T-helper 9 cell (primary cell): ENCODE data around the gene NLE1.
"Not testable (repeated sequence)": the region's sequence is repeated elsewhere in the genome, so short reads cannot be mapped to it uniquely, and the experiment has no call there.

Source experiments
- DNase-seq: peaks from one replicate; pipeline ENCODE4 v3.0.0-alpha.2; 2020

Gene NLE1

DNA sequence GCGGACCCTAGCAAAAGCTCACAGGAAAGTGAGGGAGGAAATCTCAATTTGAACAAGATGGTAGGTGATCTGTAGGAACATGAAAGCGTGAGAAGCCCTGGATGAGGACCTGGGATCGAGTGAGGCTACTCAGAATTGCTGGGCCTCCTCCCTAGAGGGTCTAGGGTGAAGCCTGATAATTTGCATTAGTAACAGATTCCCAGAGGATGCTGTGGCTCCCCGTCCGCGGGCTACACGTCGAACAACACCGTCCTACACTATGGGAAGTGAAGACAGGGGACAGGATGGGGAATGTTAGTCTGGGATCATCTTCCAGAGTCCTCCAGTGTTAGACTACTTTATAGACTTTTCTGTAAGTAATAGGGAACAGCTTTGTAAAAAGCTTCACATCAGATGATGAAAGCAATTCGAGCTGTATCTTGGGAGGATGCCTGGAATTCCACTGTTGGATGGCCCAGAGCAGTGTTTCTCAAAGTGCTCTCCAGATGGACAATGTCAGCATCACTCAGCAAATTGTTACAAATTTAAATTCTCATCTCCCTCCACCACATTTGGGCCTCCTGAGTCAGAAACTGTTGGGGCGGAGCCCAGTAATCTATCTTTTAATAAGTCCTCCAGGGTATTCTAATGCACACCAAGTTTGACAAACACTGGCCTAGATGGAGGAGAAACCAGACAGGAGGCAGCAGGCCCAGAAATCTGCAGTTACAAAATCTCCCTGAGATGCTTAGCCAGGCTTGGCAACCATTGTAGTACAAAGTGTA is 14.2 kb downstream of the NLE1 start:
- no peak for DNase-seq

DNA sequence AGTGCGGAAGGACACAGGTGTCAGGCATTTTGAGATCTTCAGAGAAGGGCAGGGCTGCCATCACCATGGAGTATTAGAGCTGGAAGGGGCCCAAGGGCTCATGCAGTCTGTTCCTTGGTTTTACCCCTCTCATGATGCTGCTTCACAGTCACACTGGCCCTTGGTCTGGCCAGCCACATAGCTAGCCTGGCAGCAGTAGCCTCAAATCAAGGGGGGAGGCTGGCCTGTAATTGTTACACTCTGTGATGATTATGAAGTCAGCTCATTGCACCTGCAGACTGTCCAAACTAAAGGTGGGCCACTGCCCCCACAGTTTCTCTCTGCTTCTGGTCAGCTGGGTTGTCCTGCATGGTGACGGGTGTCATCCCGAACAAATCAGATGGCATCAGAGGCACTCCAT is 20.8 kb downstream of the NLE1 start, which contains the start of gene FNDC8:
Gene FNDC8 (plus strand): TSS at position 301 of the 400 bp plus-strand sequence. CDS start 79 bp downstream, at position 380.
- no peak for DNase-seq

DNA sequence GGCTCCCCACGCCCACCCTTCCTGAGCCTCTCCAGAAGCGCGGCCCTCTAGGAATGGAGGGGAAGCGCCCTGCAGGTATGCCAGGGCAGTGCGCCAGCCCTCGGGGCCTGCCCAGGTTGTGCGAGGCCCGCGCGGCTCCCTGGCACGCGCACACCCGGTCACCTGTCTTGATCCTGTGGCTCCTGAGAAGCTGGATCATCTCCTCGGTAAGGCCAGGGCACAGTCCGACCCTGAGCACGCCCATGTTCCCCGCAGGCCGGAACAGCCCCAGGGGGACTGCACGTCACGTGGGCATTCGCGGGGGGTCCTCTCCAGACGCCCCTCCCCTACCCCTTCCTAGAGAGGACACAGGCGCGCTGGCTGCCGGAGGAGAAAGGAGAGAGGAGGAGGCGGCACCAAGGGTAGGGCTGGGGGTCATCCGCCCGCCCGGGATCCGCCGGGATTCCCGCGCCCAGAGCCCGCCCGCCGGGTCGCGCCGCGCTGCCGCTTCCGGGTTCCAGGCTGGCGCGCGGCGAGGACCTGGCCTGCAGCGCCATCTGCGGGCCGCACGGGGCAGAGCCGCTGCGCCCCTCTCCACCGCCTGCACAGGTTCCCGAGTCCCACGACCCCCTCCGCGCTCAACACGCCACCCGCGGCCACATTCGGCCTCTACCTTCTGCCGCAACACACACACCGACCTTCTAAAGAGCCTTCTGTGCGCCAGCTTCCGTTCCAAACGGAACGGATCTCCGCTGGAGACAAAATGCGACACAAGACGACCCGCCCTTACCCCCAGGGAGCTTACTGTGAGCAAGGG is 22.5 kb downstream of the NLE1 start, which contains the start of gene RAD51D:
Gene RAD51D (minus strand): TSS at position 491 of the 796 bp plus-strand sequence. CDS start 247 bp downstream, at position 244.
- peak; percentile 72 for DNase-seq

DNA sequence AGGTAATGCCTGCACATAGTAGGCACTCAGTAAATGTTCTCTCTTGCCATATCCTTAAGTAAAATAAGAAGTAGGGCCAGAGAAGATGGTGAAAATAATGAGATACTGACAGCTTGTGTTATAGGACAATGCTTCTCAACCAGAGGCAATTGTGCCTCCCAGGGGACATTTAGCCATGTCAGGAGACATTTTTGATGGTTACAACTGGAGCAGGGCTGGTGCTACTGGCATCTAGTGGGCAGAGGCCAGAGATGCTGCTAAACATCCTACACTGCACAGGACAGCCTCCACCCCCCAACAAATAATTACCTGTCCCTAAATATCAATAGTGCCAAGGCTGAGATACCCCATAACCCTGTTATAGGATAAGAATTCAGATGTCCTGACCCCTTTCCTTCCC is 24.1 kb downstream of the NLE1 start:
- no peak for DNase-seq

DNA sequence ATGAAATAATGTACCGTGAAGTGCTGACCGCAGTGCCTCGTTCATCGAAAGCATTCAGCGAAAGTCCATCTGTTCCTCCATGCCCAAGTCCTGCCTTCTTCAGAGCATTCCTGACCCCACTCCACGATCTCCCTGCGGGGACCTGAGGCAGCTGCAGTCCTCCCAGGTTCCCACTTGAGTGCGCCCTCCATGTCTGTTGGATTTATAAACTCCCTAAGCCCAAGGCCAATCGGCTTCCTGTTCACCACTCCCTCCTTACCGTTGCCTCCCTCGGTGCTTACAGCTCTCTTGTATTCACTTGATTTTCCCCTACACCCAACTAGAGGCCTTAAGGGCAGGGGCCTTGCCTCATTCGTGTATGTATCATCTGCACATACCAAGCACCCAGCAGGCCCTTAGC is 25.3 kb downstream of the NLE1 start:
- DNase-seq: no peak

DNA sequence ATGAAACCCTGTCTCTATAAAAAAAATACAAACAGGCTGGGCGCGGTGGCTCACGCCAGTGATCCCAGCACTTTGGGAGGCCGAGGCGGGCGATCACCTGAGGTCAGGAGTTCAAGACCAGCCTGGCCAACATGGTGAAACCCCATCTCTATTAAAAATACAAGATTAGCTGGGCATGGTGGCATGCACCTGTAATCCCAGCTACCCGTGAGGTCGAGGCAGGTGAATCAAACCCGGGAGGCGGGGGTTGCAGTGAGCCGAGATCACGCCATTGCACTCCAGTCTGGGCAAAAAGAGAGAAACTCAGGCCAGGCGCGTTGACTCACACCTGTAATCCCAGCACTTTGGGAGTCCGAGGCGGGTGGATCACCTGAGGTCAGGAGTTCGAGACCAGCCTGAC is 31.3 kb downstream of the NLE1 start:
- not testable (repeated sequence) for DNase-seq

DNA sequence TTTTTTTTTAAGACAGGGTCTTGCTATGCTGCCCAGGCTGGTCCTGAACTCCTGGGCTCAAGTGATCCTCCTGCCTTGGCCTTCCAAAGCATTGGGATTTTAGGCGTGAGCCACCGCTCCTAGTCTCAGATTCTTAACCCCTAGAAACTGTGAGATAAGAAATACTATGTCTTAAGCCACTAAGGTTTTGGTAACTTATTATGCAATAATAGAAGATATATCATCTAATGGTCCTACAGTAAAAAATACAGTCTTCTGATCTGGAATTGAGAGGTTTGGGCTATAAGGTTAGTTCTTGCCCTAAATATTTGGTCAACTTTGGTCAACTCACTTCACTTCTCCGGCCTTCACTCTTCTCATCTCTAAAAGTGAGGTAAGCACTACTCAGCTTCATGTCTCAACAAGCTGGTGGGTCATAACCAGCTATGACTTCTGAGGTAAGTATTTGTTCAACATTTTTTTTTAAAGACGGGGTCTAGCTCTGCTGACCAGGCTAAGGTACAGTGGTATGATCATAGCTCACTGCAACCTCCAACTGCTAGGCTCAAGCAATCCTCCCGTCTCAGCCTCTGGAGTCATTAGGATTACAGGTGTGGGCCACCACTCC is 37.2 kb downstream of the NLE1 start:
- no peak for DNase-seq

DNA sequence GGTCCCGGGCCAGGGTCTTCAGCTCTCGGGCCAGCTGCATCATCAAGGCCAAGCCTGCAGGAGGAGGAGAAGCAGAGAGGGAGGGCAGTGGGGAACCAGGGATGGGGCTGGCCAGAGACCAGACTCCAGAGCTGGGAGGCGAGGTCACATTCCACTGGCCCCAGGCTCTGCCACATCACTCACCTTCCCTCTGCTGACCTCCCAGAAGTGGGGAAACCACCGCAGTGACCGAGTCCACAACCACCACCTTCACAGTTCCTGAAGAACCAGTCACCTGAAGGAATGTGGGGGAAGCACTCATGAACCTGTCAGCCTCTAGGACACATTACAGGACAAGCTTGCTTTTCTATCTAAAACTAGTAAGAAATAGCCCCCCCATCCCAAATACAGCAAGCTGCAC is 38.8 kb downstream of the NLE1 start:
- no peak for DNase-seq

DNA sequence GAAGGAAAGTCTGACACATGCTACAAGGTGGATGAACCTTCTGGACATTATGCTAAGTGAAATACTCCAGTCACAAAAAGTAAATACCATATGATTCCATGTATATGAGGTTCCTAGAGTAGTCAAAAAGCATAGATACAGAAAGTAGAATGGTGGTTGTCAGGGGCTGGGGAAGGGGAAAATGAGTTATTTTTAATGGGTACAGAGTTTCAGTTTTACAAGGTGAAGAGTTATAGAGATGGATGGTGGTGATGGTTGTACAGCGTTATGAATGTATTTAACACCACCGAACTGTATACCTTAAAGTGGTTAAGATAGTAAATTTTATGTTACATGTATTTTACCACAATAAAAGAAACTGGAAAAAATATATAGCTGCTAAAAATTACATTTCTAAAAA is 40.4 kb downstream of the NLE1 start:
- no peak for DNase-seq

DNA sequence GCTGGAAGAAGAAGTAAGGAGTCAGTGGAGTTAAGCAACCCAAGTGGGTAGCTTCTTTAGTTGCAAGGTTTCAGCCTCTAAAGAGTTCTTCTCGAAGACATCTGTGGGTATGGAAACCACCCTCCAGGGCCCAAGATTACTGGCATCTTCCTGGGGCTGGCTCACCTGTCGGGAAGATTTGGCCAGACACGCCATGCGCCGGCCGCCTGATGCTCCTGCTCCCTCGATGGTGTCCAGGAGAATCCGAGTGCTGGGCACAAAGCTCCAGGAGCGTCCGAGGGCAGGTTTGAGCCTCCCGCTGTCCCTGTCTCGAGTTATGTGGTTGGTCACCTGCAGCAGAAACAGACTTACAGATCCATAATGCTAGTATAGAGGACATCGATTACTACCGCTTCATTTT is 41.1 kb downstream of the NLE1 start:
- DNase-seq: no peak

DNA sequence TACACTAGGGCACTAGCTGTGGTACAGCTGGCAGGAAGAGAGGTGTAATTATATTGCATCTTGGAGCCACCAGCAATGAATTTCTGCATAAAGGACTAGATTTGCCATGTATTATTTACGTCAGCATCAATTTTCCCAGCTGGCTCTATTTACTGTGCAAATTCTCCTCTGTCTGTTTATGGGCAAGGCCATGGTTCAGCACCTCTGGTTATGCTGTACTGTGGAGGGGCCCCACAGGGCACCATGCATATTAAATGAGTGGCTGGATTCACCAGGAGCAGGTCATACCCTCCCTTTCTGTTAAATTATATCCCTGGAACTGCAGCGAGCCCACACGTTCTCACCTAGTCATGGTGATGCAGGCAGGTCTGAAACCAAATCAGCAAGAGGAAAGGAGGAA is 42.2 kb downstream of the NLE1 start:
- DNase-seq: no peak

DNA sequence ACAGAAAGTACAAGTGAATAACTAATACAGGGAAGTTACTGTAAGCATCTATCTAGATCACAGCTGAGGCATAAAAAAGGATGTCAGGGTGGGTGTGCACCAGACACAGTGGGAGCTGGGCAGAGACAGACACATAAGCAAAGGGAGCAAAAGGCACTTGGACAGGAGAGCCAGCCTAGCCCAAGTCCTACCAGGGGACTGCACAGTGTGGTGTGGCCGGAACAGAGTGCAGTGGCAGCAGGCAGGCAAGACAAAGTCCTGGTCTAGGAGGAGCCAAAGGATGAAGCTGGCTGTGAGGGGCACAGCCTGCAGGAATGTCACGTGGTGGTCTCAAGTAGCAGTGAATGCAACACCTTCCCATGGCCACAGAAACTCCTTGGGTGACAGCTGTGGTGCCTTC is 44.3 kb downstream of the NLE1 start:
- DNase-seq: no peak

DNA sequence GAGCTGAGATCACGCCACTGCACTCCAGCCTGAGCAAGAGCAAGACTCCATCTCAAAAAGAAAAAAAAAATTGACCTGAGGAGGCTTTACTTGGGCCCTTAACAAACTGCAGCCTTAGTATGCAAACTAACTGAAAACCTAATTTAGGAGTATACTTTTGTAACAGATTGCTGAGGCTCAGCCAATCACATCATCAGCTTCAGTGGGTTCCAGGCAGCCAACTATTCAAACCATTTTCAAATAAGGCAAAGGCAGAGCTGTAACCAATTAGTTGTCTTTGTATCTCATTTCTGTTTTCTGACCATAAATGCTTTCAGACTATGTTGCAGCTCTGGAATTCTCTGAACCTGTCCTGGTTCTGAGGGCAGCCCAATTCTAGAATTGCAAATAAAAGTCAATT is 46.4 kb downstream of the NLE1 start:
- DNase-seq: no peak

DNA sequence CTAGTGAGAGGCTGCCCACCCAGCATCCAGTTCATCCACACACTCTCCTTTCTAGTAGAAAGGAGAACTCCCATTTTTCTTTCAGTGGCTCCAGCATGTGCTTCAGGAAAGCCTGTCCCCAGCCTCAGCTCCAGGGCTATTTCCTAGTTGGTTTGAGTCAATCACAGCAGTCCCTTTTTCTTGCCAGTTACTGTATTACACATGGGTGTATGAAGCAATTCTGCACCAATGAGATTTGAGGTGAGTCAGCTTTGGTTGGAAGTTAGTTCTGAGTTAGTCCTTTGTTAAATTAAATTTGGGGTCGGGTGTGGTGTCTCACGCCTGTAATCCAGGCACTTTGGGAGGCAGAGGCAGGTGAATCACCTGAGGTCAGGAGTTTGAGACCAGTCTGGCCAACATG is 47.2 kb downstream of the NLE1 start:
- DNase-seq: no peak

DNA sequence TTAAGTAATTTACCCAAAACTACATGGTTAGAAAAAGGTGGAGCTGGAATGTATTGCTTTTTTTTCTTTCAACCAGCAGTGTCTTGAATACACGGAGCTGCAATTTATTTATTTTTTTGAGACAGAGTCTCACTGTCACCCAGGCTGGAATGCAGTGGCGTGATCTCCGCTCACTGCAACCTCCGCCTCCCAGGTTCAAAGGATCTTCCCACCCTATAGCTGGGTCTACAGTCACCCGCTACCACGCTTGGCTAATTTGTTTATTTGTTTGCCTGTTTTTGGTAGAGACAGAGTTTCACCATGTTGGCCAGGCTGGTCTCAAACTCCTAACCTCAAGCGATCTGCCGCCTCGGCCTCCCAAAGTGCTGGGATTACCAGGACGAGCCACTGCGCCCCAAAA is 51.4 kb downstream of the NLE1 start:
- DNase-seq: not testable (repeated sequence)

DNA sequence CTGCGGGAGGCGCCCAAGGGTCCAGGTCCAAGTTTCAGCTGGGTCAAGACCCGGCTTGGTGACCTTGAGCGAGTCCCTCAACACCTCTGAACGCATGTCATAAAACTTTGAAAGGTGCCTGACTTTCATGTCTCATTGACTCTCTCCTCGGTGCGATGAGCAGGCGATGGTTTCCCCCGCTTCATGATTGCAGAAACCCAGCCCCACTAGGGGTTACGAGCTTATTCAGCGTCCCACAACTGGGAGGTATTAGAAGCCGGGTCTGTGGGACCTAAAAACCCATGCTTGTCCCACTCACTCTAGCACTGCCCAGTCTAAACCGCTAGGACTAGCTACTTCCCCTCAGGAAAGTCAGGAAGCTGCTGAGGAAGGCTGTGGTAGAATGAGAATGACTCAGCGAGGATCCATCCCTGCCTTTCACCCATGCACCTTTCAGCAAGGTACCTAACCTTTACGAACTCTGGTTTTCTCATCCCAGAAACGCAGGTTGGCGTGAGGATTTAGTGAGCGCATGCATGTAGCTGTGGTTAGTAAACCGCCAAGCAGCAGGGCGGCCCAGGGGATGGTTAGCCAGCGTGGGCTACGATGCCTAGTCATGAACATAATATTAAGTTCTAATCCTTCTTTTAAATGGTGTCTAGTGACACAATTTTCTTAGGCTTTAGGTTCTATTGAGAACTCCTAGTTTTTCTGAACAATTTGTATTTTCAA is 52.4 kb downstream of the NLE1 start:
- DNase-seq: no peak

DNA sequence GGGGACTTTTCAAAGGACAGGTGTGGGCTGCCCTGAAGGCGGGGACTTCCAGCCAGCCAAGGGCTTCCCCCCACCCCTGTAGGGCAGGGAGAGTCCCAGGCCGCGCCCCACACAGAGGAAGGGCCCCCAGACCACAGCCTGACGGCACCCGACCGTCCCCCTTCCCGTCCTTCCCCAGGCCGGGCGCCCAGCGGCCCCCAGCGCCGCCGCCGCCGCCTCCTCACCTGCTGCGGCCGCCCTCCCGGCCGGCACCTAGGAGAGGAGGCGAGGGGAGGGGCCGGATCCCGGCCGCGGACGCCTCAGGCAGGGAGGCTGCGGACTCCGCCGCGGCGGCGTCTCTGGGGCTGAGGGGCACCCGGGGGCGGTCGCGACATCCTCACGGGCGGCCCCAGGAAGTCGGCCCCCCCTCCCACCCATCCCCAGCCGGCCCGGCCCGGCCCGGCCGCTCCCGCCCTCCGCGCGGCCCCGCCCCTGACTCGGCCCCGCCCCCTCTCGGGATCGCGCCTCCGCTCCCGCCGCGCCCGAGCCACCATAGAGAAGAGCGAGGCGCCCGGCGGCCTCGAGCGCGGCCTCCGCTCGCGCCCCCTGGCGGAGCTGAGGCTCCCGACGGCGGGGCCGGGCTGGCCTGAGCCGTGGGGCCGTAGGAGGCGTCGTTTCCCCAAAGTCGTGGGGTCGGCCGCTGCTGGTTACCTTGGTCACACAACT is 53.1 kb downstream of the NLE1 start:
- DNase-seq: peak; percentile 88

DNA sequence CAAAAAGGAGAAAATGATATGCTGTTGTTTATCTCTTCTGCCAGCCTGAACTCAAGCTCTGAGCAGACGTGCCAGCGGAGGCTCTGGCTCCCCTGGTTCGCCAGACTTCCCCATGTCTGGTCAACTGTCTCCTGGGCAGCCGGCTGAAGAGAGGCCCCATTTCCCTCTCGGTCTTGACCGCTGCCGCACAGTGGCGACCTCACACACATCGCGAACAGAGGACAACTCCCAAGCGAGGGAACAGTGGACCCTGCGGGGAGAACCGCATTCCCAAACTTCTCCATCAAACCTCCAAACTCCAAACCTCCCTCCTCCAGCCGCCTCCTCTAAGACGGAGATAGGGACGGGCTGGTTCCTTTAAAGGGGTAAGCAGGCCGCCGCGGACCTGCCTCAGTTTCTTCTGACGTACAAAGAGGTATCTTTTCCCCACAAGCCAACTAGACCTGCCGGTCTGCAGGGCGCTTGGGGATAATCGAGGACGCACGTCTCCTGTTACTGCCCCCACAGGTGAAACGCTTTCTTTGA is 53.7 kb downstream of the NLE1 start:
- peak; percentile 3 for DNase-seq

DNA sequence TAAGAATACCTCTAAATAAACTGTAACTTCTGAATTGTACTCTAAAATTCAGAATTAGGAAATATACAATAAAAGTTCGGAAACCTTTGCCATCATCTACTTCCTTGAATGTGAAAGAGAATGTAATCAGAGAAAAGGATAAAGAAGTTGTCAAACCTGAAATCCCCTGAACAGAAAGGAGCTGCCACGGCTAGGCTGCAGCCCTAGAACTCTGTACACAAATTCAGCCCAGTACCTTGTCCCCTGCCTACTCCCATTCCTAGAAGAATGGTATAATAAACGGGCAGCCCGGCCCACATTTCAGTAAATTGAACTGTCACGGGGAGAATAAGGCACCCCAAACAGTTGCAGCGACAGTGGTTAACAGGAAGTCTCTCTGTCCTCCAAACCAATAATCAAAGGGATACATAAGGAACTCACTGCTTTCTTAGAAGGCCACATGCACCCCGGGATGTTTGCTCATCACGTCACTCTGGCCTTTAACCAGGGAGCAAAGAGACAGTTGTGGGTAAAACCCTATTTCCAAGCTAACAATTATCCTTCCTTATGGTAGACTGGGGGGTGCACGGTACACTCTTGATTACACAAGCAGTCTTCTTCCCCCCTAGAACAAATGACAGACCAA is 54.3 kb downstream of the NLE1 start:
- DNase-seq: peak; percentile 7

DNA sequence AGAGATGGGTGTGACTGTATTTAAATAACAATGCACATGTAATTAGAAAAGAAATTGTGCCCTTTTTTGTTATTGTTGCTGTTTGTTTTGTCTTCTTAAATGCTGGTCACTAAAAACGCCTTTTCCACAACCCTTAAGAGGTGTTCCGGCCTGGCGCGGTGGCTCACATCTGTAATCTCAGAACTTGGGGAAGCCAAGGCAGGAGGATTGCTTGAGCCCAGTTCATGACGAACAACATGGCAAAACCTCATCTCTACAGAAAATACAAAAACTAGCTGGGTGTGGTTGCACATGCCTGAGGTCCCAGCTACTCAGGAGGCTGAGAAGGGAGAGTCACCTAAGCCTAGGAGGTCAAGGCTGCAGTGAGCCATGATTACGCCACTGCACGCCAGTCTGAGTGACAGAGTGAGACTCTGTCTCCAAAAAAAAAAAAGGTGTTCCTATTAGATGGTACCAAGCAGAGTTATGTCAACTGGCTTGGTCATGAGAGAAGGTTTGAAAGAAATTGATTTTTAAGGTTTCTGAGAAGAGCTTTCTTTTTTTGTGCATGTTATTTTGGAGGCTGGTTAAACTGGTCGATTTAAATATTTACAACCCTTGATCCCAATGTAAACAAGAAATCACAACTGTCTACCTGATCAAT is 55.1 kb downstream of the NLE1 start:
- no peak for DNase-seq

DNA sequence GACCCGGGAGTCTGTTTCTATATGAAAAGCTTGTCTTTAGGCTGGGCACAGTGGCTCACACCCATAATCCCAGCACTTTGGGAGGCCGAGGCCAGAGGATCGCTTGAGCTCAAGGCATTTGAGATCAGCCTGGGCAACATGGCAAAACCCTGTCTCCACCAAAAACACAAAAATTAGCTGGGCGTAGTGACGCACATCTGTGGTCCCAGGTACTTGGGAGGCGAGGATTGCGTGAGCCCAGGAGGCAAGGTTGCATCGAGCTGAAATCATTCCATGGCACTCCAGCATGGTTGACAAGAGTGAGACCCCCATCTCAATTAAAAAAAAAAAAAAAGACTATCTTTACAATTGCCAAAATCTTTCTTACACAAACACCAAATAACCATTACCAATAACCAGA is 55.9 kb downstream of the NLE1 start:
- DNase-seq: no peak
